C1 segment of cervical spinal cord (tissue), 14 donors: ENCODE results near the gene ZNF816.
"Not testable (repeated sequence)": the region's sequence is repeated elsewhere in the genome, so short reads cannot be mapped to it uniquely, and the experiment has no call there.

Source experiments
- DNase-seq, 14 donors: peaks; one replicate each; lab custom pipeline; 2025; lab: John Stamatoyannopoulos, UW

ZNF816 gene

DNA sequence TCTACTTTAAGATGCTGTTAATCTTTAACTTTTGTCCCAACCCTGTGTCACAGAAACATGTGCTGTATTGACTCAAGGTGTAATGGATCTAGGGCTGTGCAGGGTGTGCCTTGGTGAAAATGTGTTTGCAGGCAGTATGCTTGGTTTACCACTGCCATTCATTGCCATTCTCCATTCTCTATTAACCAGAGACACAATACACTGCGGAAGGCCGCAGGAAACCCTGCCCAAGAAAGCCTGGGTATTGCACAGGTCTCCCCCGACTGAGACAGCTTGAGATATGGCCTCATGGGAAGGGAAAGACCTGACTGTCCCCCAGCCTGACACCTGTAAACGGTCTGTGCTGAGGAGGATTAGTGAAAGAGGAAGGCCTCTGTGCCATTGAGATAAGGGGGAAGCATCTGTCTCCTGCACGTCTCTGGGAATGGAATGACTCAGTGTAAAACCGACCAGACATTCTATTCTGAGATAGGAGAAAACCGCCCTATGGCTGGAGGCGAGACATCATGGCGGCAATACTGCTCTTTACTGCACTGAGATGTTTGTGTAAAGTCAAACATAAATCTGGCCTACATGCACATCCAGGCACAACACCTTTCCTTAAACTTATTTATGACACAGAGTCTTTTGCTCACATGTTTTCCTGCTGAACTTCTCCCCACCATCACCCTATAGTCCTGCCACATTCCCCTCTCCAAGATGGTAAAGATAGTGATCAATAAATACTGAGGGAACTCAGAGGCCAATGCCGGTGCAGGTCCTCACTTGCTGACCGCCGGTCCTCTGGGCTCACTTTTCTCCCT lies 26.3 kb downstream of the ZNF816 start:
- DNase-seq: peak in 1 of 14 donors; percentile 1

DNA sequence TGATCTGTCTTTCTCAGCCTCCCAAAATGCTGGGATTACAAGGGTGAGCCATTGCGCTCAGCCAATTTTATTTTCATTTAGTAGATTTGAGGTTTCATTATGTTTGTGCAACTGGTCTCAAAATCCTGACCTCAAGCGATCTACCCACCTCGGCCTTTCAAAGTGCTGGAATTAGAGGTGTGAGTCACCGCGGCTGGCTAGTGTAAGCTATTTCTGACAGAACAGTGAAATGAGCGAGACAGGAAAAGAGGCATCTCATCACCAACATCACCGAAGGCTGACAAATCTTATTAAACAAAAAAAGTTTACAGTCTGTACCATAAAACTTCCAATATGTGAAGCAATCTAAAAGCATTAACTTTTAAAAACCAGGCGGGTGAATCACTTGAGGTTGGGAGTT lies 27.2 kb downstream of the ZNF816 start:
- no peak for DNase-seq

DNA sequence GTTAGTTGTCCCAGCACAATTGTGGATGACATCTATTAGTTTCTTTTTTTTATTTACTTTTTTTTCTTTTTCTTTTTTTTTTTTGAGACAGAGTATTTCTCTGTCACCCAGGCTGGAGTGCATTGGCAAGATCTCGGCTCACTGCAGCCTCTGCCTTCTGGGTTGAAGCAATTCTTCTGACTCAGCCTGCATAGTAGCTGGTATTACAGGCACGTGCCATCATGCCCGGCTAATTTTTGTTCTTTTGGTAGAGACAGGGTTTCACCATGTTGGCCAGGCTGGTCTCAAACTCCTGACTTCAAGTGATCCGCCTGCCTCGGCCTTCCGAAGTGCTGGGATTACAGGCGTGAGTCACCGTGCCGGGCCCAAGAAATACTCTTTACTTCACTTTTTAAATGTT lies 38.0 kb downstream of the ZNF816 start:
- DNase-seq: peak in 1 of 14 donors; percentile 5

DNA sequence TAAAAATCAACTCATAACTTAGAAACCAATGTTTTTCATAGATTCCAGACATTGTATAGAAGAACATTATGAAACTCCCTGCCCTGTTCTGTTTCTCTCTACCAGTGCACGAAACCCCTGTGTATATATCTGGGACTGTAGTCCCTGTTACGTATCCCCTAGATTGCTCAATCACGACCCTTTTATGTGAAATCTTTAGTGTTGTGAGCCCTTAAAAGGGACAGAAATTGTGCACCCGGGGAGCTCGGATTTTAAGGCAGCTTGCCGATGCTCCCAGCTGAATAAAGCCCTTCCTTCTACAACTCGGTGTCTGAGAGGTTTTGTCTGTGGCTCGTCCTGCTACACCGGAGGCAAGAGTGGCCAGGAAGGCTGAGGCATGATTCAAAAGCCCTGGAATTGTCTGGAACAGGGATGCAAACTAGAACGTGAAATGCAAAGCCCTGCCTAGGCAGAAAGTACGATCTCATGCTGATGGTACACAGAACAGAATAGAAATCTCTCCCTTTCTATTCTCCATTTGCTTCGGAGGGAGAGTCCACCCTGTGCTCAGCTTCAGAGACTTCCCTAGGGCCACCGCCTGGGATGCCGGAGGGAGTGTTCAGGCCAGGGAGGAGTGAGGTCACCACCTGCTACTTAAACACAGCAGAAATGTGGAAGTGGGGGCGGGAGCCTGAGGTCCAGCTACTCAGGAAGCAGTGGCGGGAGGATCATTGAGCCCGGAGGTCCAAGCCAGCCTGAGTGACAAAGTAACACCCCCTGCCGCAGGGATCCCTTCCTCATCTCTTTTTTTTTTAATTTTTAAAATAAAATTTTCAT lies 38.7 kb downstream of the ZNF816 start:
- peak in 8 of 14 donors; percentile 2 to 68 (median 10) for DNase-seq

DNA sequence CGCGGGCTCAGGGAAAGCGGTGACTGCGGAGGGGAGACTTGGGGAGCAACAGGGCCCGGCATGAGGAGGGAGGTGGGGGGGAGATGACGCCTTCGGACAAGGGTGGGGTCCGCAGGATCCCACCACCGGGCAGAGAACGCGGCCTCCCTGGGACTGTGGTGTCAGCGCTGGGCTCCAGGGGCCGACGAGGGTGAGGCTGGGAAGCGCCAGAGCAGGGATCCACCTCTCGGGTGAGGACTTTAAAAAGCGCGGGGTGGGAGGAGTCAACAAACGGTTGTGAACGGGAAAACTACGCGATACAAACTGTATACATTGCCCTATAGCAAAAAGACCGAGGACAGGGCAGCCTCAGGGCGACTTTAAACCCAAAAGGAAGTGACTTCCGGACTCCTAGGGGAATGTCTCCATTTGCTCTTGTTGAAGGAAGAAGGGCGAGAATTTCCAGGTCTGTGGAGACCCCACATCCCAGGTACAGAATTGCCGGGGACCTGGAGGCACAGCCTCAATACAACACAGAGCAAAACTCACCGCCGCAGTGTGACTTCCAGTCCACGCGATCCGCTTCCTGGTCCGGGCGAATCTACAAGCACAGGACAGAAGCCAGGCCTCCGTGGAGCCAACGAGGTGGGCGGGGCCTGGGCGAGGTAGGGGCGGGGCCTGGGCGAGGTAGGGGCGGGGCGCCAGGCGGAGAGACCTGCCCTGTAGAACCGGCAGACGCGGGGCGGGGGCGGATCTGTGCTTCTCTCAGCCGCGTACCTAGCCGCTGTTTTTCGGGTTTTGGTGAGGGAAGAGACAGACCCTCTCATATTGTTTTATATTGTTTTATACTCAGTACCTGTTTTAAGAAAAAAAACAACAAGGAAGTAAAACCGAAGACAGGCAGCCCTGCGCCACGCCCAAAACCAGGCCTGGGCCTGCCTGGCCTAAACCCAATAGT lies 39.6 kb downstream of the ZNF816 start, which contains the start of gene ZNF888:
ZNF888 (minus strand) TSS at position 588 of the 937 bp plus-strand sequence. CDS start 5,555 bp downstream, outside the sequence.
- peak in 13 of 14 donors; percentile 11 to 88 (median 43) for DNase-seq

DNA sequence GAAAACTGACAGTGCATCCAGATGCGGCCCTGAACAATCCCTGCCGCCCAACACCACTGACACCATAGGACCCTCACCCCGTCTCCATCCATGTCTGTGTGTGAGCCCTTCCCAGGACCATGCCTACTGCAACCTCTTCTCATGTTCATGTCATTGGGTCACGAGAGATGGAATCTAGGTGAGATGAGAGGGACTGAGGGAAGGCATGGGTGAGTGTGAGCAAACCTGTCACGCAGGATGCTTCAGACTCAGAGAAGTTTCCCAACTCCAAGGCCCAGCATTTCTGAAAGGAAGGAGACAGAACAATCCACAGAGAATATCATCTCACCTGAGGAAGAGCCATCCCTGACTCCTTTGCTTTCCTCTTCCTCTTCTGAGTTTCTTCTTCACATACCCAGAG lies 45.1 kb downstream of the ZNF816 start:
- no peak for DNase-seq

DNA sequence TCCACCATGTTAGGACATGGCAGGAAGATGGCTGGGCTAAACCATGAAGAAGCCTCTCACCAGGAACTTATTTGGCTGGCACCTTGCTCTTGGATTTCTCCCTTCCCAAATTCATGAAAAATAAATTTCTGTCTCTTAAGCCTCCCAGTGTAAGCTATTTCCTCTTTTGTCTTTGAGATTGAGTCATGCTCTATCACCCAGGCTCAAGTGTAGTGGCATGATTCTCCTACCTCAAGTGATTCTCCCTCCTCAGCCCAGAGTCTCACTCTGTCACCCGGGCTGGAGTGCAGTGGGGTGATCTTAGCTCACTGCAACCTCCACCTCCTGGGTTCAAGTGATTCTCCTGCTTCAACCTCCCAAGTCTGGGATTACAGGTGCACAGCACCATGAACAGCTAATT lies 52.0 kb downstream of the ZNF816 start:
- DNase-seq: no peak

DNA sequence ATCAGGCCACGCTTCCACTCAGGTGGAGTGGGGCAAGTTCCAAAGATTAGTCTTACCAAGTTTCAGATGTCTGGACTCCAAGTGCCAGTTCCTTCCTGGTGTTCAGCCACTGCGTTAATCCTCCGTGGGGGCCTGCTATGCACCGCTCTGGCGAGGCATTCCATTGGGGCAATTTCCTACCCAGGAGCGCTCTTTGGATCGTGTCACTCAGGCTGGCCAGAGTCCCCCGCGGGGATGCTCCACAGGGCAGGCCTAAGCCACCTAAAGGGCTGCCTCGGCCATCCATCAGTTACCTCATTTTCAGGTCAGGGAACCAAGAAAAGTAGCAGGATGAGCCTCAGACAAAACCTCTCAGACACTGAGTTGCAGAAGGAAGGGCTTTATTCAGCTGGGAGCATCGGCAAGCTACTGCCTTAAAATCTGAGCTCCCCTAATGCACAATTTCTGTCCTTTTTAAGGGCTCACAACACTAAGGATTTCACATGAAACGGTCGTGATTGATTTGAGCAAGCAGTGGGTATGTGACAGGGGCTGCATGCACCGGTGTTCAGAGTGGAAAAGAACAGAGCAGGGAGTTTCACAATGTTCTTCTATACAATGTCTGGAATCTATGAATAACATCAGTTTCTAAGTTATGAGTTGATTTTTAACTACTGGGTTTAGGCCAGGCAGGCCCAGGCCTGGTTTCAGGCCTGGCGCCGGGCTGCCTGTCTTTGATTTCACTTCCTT lies 58.5 kb downstream of the ZNF816 start:
- not testable (repeated sequence) for DNase-seq

DNA sequence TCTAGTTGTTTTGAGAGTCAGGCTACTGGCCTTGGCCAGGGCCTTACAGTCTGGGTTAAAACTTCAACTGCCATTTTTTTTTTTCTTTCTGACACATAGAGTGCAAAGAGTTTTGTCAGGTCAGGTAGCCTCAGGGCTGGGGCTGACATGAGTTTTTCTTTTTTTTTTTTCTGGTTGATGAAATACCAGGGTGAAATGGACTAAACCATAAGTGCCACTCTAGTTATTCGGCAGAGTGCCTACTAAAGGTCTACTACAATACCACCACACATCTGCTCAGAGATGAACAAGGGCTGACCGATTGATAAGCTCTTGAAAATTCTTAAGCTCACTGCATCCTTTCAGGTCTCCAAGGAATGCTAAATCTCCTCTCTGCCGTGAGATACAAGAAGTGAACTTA lies 60.8 kb downstream of the ZNF816 start:
- DNase-seq: no peak
